GM23338 (cell line): ENCODE data around the gene ATG7.

Source experiments
- CREB1 ChIP-seq: fragments of 250-450 bp; sonication (Bioruptor Pico); IDR thresholded peaks from 2 replicates; pipeline ENCODE4 v1.5.0; 2020; ENCODE audit warnings: low read depth, mild to moderate bottlenecking, moderate library complexity
- EZH2 ChIP-seq: fragments of 200-600 bp; sonication (generic); IDR thresholded peaks from one replicate; pipeline ENCODE4 v1.8.0; 2017; ENCODE audit warnings: antibody characterized with exemption, mild to moderate bottlenecking, low read depth; ENCODE audit not compliant: unreplicated experiment
- EZH2phosphoT487 ChIP-seq: fragments of 200-600 bp; sonication (generic); IDR thresholded peaks from one replicate; pipeline ENCODE4 v1.8.1; 2018; ENCODE audit warnings: antibody characterized with exemption; ENCODE audit not compliant: unreplicated experiment
- JUNB ChIP-seq: IDR thresholded peaks from one replicate; pipeline ENCODE4 v1.6.1; 2016; ENCODE audit warnings: antibody characterized with exemption; ENCODE audit not compliant: unreplicated experiment
- NANOG ChIP-seq: IDR thresholded peaks from 2 replicates; pipeline ENCODE4 v1.6.1; 2016; ENCODE audit warnings: antibody characterized with exemption, borderline replicate concordance
- POLR2AphosphoS5 ChIP-seq: IDR thresholded peaks from 2 replicates; pipeline ENCODE4 v1.6.1; 2016; ENCODE audit warnings: antibody characterized with exemption, low read depth
- ZNF114 ChIP-seq: fragments of 250-450 bp; sonication (Bioruptor Pico); IDR thresholded peaks from 2 replicates; pipeline ENCODE4 v1.5.0; 2020; ENCODE audit warnings: mild to moderate bottlenecking, moderate library complexity
- ZNF331 ChIP-seq: fragments of 250-450 bp; sonication (Bioruptor Pico); IDR thresholded peaks from 2 replicates; pipeline ENCODE4 v1.5.0; 2020; ENCODE audit warnings: low read depth, mild to moderate bottlenecking, moderate library complexity
- TF ChIP-seq, protein P1 (sequence below), 2 experiments: fragments of 200-600 bp in 1 of 2; sonication (generic) in 1 of 2; conservative IDR thresholded peaks; 2 replicates each; pipeline versions ENCODE4 v1.5.1 to v1.6.1; 2016 to 2017; ENCODE audit warnings: antibody characterized with exemption in 2 of 2, low read depth in 2 of 2, mild to moderate bottlenecking in 2 of 2, moderate library complexity in 1 of 2
- TF ChIP-seq, protein P2 (sequence below): IDR thresholded peaks from one replicate; pipeline ENCODE4 v1.6.1; 2018; ENCODE audit warnings: antibody characterized with exemption; ENCODE audit not compliant: unreplicated experiment

DNA sequence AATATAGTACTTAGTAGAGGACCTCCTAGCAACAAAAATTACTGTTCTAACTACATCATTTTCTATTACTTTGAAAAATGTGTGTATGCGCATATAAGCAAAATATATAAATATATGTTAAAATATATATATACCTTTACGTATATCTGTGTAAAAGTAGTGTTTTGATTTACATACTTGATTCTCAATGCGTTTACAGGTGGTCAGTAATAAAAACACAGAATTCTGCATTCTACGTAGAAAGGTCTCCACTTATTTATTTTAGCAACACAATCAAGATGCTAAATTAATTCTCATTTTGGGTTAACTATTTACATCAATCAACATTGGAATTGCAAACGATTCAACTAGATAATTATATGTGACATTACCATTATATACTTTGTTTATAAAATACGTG lies 158.0 kb downstream of the ATG7 start:
- TF ChIP-seq, protein P1, sequence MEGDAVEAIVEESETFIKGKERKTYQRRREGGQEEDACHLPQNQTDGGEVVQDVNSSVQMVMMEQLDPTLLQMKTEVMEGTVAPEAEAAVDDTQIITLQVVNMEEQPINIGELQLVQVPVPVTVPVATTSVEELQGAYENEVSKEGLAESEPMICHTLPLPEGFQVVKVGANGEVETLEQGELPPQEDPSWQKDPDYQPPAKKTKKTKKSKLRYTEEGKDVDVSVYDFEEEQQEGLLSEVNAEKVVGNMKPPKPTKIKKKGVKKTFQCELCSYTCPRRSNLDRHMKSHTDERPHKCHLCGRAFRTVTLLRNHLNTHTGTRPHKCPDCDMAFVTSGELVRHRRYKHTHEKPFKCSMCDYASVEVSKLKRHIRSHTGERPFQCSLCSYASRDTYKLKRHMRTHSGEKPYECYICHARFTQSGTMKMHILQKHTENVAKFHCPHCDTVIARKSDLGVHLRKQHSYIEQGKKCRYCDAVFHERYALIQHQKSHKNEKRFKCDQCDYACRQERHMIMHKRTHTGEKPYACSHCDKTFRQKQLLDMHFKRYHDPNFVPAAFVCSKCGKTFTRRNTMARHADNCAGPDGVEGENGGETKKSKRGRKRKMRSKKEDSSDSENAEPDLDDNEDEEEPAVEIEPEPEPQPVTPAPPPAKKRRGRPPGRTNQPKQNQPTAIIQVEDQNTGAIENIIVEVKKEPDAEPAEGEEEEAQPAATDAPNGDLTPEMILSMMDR (conservative IDR thresholded peaks at IDR 0.05; ENCODE audit: low read depth in 2 of 2) = no peak
- TF ChIP-seq EZH2phosphoT487 (no peak), ZNF114 (no peak), POLR2AphosphoS5 (no peak), EZH2 (no peak), ZNF331 (no peak), NANOG (no peak), CREB1 (CRISPR knock-in tag) (no peak), JUNB (no peak)
- TF ChIP-seq, protein P2, sequence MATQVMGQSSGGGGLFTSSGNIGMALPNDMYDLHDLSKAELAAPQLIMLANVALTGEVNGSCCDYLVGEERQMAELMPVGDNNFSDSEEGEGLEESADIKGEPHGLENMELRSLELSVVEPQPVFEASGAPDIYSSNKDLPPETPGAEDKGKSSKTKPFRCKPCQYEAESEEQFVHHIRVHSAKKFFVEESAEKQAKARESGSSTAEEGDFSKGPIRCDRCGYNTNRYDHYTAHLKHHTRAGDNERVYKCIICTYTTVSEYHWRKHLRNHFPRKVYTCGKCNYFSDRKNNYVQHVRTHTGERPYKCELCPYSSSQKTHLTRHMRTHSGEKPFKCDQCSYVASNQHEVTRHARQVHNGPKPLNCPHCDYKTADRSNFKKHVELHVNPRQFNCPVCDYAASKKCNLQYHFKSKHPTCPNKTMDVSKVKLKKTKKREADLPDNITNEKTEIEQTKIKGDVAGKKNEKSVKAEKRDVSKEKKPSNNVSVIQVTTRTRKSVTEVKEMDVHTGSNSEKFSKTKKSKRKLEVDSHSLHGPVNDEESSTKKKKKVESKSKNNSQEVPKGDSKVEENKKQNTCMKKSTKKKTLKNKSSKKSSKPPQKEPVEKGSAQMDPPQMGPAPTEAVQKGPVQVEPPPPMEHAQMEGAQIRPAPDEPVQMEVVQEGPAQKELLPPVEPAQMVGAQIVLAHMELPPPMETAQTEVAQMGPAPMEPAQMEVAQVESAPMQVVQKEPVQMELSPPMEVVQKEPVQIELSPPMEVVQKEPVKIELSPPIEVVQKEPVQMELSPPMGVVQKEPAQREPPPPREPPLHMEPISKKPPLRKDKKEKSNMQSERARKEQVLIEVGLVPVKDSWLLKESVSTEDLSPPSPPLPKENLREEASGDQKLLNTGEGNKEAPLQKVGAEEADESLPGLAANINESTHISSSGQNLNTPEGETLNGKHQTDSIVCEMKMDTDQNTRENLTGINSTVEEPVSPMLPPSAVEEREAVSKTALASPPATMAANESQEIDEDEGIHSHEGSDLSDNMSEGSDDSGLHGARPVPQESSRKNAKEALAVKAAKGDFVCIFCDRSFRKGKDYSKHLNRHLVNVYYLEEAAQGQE = no peak
